Tibial nerve (tissue), 4 donors: Measurements from ENCODE around the gene MYH11. TPM values are rescaled to one million over a fixed set of nuclear protein-coding genes. Genes with fewer than 3 reads are reported as not detected.

Experiments
- DNase-seq, 2 donors: peaks; one replicate each; pipeline ENCODE4 v3.0.0-alpha.2; 2019; ENCODE audit warnings: low spot score in 2 of 2
- H3K27ac ChIP-seq, 4 donors: fragments of 200-600 bp; sonication (generic) in 3 of 4; one replicate each; pipeline ENCODE4 v1.5.1; 2017 to 2019; ENCODE audit warnings: mild to moderate bottlenecking in 1 of 4
- H3K27me3 ChIP-seq, 2 donors: fragments of 200-600 bp; sonication (generic) in 1 of 2; one replicate each; pipeline versions ENCODE4 v1.5.1 to v1.6.0; 2017 to 2019
- H3K36me3 ChIP-seq, 3 donors: fragments of 200-600 bp; sonication (generic); one replicate each; pipeline ENCODE4 v1.5.1; 2018 to 2019
- H3K4me1 ChIP-seq, 4 donors: fragments of 200-600 bp; sonication (generic) in 3 of 4; one replicate each; pipeline ENCODE4 v1.5.1; 2017 to 2019
- H3K4me3 ChIP-seq, 4 donors: fragments of 200-600 bp; sonication (generic) in 3 of 4; one replicate each; pipeline ENCODE4 v1.5.1; 2017 to 2019; ENCODE audit warnings: mild to moderate bottlenecking in 1 of 4, moderate library complexity in 1 of 4
- H3K9me3 ChIP-seq, 4 donors: fragments of 200-600 bp; sonication (generic) in 3 of 4; one replicate each; pipeline ENCODE4 v1.5.1; 2017 to 2019
- EP300 ChIP-seq, 2 donors: sonication (generic); formaldehyde crosslinking; IDR thresholded peaks; one replicate each; pipeline ENCODE4 v1.6.1; 2017; ENCODE audit warnings: antibody characterized with exemption in 2 of 2, mild to moderate bottlenecking in 1 of 2
- POLR2A ChIP-seq, 2 donors: fragments of 450-650 bp; IDR thresholded peaks; one replicate each; pipeline ENCODE4 v1.6.1; 2017; ENCODE audit warnings: antibody characterized with exemption in 2 of 2, mild to moderate bottlenecking in 2 of 2, moderate library complexity in 2 of 2
- WGBS, 2 donors: methylation state at CpG; one replicate each; pipeline ENCODE4 v1.1.5; 2018; 5-methylcytosine and 5-hydroxymethylcytosine counted together
- total RNA-seq, 4 donors: library from RNA; depleted of rRNA; stranded (reverse); fragments of >200 nt; gene quantifications; one replicate each; pipeline ENCODE4 v1.1.0, GENCODE V29; 2016
- TF ChIP-seq, protein P1 (sequence below), 5 experiments: fragments of 200-600 bp in 3 of 5; fragments of 450-650 bp in 2 of 5; sonication (generic) in 3 of 5; IDR thresholded peaks; one replicate each; pipeline ENCODE4 v1.5.1; 2016 to 2019; ENCODE audit warnings: antibody characterized with exemption in 5 of 5, mild to moderate bottlenecking in 3 of 5, moderate library complexity in 2 of 5

MYH11 gene
- total RNA-seq, 4 donors from 2014 or later = 33.7 to 90.9 (median 71.8) TPM

DNA sequence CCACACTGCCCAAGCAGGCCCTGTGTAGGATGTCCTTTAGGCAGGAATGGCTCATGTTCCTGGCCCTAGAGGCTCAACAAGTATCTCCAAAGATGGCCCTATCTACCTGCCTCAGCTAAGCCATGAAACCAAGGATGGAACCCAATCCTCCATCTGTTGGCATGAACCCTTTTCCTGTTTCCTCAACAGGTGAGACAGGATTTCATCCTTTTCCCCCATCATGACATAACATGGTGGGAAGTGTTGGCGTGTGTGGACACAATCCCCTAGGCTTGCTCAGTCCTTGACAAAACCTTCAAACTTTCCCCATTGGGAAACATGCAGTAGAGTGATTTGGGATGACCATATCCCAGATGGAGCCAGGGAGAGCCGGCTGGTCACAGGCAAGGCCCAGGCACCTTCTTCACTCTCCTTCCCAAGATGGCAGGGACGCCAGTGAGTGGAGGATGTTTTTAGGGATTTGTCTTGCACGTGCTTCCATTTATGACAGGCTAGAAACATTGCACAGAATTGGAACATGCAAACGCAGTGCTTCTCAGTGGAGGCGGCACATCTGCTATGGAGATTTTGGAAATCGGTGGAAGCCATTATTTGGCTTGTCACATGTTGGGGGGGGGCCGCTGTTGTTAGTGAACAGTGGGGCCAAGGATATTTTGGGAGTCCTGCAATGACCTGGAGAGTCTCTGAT lies 77.0 kb downstream of the MYH11 start:
- Histone ChIP-seq H3K36me3 (no peaks in the 10 kb centered on the region), H3K27ac (no peak overlapping the region), H3K27me3 (no peaks in the 10 kb centered on the region), H3K9me3 (no peaks in the 10 kb centered on the region), H3K4me1 (no peaks in the 10 kb centered on the region), H3K4me3 (no peak overlapping the region)
- 86 to 97% methylated on average over 8 of the region's 8 CpGs for WGBS, 2 donors
- no peak for TF ChIP-seq EP300 (IDR thresholded peaks at IDR 0.05)
- TF ChIP-seq, protein P1, sequence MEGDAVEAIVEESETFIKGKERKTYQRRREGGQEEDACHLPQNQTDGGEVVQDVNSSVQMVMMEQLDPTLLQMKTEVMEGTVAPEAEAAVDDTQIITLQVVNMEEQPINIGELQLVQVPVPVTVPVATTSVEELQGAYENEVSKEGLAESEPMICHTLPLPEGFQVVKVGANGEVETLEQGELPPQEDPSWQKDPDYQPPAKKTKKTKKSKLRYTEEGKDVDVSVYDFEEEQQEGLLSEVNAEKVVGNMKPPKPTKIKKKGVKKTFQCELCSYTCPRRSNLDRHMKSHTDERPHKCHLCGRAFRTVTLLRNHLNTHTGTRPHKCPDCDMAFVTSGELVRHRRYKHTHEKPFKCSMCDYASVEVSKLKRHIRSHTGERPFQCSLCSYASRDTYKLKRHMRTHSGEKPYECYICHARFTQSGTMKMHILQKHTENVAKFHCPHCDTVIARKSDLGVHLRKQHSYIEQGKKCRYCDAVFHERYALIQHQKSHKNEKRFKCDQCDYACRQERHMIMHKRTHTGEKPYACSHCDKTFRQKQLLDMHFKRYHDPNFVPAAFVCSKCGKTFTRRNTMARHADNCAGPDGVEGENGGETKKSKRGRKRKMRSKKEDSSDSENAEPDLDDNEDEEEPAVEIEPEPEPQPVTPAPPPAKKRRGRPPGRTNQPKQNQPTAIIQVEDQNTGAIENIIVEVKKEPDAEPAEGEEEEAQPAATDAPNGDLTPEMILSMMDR (IDR thresholded peaks at IDR 0.05) = no peak
- TF ChIP-seq POLR2A (IDR thresholded peaks at IDR 0.05) = no peak
- DNase-seq = no peak

DNA sequence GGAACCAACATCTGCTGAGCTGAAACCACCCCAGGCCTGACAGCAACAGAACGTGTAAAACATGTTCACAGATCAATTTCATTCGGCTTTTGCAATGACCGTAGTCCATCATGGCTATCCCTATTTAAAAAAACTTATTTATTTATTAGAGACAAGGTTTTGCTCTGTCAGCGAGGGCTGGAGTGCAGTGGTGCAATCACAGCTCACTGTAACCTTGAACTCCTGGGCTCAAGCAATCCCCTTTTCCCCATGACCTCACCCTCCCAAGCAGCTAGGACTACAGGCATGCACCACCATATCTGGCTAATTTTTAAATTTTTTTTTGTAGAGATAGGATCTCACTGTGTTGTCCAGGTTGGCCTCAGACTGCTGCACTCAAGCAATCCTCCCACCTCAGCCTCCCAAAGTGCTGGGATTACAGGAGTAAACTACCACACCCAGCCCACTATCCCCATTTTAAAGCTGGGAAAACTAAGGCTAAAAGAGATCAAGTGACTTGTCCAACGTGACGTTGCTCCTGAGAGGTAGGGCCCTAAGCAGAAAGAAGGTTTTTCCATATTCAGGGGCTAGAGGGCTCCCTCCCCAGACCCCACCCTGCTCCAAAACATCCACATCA lies 77.7 kb downstream of the MYH11 start:
- H3K9me3 ChIP-seq = no peaks in the 10 kb centered on the region
- no peak overlapping the region for H3K27ac ChIP-seq
- no peak for DNase-seq
- 88 to 90% methylated on average over 6 of the region's 6 CpGs for WGBS, 2 donors
- H3K36me3 ChIP-seq = no peaks in the 10 kb centered on the region
- no peaks in the 10 kb centered on the region for H3K27me3 ChIP-seq
- H3K4me1 ChIP-seq = no peaks in the 10 kb centered on the region
- H3K4me3 ChIP-seq = no peak overlapping the region
- no peak for TF ChIP-seq EP300 (IDR thresholded peaks at IDR 0.05)
- TF ChIP-seq, protein P1 (IDR thresholded peaks at IDR 0.05) = no peak
- no peak for TF ChIP-seq POLR2A (IDR thresholded peaks at IDR 0.05)

DNA sequence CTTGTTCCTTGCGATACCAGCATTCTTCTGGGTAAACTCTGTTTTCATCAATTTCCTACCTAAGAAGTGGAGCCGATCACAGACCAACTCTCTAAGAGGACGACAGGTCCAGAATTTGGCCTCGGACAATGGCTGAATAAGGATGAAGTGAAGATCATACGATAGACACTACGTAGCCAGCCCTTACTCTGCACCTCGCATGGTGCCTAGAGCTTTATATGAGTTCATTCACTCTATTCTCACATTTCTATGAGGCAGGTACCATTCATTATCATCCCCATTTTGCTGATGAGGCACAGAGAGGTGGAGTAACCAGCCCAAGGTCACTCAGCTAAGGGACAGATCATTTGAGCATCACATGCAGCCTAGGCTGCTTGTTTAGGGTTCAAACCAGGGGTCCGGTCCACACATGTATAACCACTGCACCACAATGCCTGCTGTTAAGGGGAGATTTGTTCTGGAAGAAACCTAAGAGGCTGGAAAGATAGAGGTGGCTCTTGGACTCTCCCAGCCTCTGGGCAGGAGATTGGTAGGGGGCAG lies 78.6 kb downstream of the MYH11 start:
- 81 to 86% methylated on average over 8 of the region's 8 CpGs for WGBS, 2 donors
- H3K4me3 ChIP-seq = no peak overlapping the region
- no peaks in the 10 kb centered on the region for H3K27me3 ChIP-seq
- H3K36me3 ChIP-seq = no peaks in the 10 kb centered on the region
- no peak for TF ChIP-seq EP300 (IDR thresholded peaks at IDR 0.05)
- H3K9me3 ChIP-seq = no peaks in the 10 kb centered on the region
- no peak for DNase-seq
- no peaks in the 10 kb centered on the region for H3K4me1 ChIP-seq
- H3K27ac ChIP-seq = no peak overlapping the region

DNA sequence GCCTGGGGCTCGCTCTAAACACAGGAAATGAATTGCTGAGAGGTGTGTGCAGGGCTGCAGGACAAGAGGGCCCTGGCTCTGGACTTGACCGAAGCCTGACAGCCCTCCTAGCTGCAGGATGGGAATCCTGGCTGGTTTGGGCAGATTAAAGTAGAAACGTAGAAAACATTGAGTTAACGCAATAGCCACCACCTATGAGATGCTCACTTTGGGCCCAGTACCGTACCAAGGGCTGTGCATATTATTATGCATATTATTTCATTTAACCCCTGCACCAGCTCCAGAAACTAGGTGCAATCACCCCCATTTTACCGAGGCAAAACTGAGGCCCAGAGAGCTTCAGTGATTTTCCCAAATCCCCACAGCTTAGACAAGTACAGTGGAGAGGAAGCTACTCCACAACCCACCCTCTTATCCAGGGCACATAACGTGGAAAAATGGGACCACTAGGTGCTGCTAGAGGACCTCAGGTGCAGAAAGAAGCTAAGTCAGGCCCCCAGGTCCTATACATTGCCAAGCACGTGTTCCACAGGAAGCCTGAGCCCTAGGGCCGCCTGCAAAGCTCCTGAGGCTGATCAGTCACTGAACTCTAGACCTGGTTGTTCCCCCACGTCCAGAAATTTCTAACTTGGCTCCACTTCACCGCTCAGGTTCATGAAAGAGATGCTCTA lies 79.2 kb downstream of the MYH11 start:
- Histone ChIP-seq H3K36me3 (no peaks in the 10 kb centered on the region), H3K27ac (no peak overlapping the region), H3K4me1 (no peaks in the 10 kb centered on the region), H3K27me3 (no peaks in the 10 kb centered on the region), H3K9me3 (no peaks in the 10 kb centered on the region), H3K4me3 (no peak overlapping the region)
- 52 to 57% methylated on average over 10 to 11 of the region's 11 CpGs for WGBS, 2 donors
- no peak for DNase-seq
- no peak for TF ChIP-seq POLR2A (IDR thresholded peaks at IDR 0.05)
- no peak for TF ChIP-seq EP300 (IDR thresholded peaks at IDR 0.05)

DNA sequence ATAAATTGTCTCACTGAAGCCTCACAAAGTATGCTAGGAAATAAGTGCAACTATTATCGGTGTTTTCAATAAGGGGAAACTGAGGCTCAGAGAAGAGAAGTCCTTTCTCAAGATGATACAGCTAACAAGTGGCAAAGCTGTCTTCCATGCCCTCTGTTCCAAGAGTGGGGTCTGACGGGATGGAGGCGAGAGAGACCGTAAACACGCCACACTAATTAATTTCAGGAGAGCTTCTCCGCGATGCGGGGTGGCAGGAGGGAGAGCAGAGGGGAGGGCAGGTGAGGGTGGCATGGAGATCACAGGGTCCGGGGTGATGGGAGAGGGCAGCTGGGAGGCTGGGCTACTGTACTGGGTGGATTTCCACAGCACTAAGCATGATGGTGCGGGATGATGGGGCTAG lies 80.3 kb downstream of the MYH11 start:
- WGBS, 2 donors = 76 to 79% methylated on average over 10 of the region's 10 CpGs
- Histone ChIP-seq H3K36me3 (no peaks in the 10 kb centered on the region), H3K27me3 (no peaks in the 10 kb centered on the region), H3K9me3 (no peaks in the 10 kb centered on the region), H3K4me1 (no peaks in the 10 kb centered on the region), H3K4me3 (no peak overlapping the region), H3K27ac (no peak overlapping the region)
- TF ChIP-seq EP300 (IDR thresholded peaks at IDR 0.05) (no peak), POLR2A (IDR thresholded peaks at IDR 0.05) (no peak)
- TF ChIP-seq, protein P1 (IDR thresholded peaks at IDR 0.05) = no peak
- DNase-seq = no peak
